DMS53 treated with DMSO at 0.1 percent for 48 hours (cell line): Measurements from ENCODE around the gene FGF14.

Experiments
- DNase-seq: peaks from one replicate; lab custom pipeline; 2025; ENCODE audit not compliant: unreplicated experiment; lab: John Stamatoyannopoulos, UW

FGF14 gene

DNA sequence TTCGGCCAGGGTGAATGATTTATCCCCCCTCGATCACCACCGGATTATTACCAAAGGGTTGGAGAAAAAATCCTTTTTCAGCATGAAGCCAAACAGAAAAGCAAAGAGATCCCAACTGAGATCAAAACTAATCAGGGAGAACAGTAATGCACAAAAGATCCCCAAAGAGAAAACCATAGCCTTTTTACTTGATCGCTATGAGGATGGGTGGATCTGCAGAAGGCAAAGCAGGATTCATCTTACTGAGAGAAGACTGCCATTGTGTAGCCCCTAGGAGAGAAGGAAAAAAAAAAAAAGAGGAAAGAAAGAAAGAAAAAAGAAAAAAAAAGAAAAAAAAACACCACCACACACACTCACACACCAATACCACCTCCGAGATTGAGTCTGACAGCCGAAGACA, at the start of gene FGF14:
Gene FGF14, minus strand, starts transcription at position 283 of the 400 bp plus-strand sequence.
- no peak for DNase-seq

DNA sequence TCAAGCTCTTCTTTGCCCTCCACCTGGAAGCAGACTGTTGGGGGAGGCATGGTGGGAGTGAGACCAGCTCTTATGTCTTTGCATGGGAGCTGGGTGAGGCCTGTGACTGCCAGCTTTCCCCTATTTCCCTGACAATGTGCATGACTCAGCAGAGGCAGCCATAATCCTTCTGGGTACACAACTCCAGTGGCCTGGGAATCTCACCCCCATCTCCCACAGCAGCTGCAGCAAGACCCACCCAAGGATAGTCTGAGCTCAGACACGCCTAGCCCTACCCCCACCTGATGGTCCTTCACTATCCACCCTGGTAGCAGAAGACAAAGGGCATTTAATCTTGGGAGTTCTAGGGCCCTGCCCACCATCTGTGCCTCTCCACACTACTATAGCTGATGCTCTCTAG, 41.4 kb upstream of the FGF14 start:
- no peak for DNase-seq

DNA sequence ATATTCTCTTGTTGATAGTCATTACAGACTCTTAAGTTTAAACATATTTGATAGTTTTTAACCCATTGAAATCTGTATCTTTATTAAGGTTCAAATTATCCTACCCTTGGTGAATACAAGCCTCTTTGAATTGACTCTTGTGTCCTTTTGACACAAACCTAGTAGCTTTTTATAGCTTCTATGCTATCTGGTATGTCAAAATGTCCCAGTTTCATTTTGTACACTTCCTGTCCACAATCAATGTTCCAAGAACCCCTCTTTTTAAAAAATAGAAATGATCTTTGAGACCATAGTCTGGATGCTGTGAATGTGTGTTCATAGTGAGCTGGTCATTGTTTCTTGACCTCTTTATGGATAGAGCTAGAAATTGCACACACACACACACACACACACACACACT, 39.2 kb upstream of the FGF14 start:
- no peak for DNase-seq

DNA sequence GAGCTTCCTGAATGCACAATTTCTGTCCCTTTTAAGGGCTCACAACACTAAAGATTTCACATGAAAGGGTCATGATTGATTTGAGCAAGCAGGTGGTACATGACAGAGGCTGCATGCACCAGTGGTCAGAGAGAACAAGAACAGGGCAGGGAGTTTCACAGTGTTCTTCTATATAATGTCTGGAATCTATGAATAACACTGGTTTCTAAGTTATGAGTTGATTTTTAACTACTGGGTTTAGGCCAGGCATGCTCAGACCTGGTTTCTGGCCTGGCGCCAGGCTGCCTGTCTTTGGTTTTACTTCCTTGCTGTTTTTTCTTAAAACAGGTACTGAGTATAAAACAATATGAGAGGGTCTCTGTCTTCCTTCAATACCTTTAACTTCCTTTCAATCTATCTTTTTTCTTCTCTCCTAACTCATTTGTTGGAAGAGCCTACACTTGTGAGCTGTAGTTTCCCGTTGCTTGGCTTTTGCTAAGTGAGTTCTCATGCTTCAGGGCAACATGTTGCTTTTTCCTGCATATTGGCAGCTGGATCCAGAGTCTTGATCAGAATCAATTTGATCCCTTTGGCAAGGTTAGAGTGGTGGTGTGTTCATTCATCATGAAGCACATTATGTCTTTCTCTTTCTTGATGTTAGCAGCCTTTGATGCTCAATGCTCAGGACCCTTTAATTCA, 38.5 kb upstream of the FGF14 start:
- DNase-seq = no peak

DNA sequence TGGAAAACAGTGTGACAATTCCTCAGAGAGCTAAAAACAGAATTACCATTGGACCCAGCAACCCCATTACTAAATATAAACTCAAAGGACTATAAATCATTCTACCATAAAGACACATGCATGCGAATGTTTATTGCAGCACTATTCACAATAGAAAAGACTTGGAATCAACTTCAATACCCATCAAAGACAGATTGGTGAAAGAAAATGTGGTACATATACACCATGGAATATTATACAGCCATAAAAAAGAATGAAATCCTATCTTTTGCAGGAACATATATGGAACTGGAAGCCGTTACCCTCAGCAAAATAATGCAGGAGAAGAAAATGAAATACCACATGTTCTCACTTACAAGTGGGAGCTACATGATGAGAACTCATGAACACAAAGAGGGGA, 20.8 kb upstream of the FGF14 start:
- DNase-seq = no peak

DNA sequence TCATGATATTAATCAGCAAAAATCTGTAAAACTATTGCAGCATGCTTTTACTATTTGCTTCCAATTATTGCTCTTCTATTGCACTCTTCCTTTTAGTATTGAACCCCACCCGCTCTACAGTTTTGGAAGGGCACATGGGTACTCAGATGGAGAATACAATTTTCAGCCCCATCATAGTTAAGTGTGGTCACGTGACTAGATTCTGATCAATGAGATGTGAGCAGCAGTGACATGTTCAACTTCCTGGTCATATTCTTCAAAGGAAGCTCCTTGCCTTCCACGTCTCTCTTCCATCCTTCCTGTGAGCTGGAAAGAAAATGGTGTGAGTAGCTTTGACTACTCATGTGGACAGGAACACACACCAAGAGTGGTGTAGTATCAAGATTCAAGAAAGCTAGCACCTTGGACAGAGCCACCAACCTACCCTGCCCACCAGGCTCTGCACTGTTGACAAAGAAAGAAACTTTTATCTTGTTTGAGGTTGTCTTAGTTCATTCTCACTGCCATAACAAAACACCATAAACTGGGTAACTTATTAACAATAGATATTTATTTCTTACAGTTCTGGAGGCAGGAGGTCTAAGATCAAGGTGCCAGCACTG, 3.8 kb upstream of the FGF14 start:
- no peak for DNase-seq

DNA sequence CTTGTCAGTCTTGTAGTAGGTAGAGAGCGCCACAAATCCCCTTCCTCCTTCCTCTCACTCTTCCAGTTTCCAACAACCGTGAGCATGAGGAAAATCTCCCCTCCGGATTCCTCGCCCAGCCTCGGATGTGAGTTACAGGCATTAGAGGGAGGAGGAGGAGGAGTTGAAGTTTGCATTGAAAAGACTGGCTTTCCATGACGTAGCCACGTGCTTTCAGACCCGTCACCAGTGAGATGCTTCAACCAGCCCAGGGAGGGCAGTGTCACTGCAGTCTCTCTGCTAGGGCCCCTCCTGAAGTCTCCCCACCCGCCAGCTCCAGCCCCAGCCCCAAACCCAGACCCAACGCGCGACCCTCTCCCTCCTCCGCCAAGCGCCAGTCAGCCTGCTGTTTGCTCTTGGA, 442 bp upstream of the FGF14 start:
- DNase-seq = no peak

DNA sequence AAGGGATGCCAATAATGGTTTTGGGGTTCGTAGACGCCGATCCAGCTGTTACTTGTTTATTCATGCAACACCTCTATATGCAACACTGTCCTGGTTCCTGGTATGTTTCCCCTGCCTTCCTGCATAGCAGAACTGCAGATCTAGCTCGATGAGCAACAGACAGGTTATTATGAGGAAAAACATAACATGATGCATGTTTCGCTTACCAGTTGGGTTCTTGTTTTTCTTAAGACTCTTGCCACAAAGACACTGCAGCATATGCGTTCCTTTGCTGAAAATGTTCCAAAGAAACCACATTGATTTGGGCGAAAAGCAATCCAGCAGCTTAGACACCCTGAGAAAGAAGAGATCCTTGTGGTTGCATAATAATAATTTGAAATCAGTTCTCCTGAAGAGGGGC, 583 bp downstream of the FGF14 start:
- DNase-seq = no peak

DNA sequence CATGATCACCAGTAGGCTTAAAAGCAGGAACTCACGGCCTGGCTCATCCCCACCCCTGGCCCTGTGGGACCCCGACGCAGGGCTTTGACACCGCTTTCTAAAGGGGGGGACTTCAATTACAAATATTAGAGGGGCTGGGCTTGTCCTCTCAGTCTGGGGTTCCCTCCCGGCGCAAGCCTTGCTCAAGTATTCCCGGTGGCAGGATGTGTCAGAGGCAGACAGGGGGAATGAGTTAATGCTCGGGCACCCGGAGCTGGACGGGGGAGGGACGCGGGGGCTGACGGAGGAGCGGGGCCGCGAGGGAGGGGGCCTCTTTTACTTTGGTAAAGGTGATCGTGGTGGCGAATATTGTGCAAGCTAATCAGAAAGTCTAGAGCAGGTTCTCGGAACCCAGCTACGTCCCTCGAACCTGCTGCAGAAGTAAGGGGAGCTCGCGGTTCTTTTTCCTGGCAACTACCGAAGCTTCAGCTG, 1.1 kb downstream of the FGF14 start:
- DNase-seq = no peak

DNA sequence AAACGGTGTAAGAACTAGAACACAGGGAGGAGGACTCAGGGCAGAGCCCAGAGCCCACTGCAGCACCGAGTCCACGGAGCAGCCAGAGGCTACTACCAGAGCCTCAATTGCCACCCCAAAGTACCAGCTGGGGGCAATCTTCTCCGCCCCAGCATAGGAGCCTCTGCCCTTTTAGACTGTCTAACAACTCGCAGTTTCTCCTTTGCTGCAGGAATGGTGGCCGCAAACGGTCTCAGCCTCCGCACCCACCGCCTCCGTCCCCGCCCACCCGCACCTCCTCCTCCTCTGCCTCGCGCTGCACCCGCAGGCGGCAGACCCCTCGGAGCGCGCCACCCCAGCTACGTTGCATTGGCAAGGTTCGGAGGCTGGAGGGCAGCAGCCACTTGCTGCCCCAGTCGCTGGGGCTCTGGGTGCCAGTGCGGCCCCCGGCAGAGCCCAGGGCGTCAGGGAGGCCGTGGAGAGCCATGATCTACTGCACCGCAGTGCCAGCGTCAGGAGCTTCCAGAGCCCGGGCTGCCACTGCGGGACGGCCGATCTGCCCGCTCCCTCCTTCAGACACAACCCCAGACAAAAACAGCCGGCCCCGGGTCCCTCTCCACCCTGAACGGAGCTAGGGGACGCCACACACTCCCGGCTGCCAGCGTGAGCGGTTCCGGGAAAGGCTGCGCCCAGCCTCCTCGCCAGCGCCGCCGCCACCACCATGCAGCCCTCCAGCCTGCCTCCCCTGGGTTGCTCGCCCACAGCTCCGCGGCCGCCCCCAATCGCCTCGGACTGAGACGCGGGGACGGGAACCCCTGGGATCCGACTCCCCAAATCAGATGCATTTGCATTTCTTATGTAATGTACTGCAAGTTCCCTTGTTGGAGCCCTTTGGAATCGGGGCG, 1.8 kb downstream of the FGF14 start:
- no peak for DNase-seq

DNA sequence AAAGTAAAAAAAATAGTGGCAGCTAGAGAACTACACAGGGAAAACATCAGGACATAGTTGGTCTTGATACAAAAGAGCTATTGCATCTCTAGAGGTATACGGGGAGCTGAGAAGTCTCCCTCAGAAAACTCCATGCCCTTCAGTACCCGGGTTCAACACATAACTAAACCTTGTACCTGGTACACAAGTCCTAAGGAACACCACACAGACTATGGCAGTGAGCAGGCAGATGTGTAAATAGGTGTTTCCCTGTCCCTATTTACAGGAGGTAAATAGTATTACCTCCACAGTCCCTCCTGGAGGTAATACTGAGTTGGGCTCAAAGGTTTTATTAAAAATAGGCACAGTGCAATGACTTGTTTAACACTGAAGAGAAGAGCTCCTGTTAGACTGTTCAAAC, 5.9 kb downstream of the FGF14 start:
- no peak for DNase-seq

DNA sequence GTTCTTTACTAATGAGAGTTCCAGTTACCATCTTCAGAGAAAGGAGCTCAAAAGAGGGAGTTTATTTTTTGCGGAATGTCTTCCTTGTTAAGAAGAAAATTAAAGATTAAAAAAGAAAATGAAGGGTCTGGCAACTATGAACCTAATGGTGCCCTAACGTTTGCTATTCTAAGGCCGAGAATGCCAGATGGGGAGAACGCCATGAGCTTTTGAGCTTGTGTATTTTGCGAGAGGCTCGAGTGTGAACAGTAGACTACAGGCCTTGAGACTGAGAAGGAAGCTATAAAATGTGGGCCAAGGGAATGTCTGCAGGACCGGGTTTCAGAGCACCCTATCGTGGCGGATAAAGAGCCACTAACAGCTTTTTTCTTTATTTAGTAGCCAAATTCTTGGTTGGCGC, 6.7 kb downstream of the FGF14 start:
- no peak for DNase-seq

DNA sequence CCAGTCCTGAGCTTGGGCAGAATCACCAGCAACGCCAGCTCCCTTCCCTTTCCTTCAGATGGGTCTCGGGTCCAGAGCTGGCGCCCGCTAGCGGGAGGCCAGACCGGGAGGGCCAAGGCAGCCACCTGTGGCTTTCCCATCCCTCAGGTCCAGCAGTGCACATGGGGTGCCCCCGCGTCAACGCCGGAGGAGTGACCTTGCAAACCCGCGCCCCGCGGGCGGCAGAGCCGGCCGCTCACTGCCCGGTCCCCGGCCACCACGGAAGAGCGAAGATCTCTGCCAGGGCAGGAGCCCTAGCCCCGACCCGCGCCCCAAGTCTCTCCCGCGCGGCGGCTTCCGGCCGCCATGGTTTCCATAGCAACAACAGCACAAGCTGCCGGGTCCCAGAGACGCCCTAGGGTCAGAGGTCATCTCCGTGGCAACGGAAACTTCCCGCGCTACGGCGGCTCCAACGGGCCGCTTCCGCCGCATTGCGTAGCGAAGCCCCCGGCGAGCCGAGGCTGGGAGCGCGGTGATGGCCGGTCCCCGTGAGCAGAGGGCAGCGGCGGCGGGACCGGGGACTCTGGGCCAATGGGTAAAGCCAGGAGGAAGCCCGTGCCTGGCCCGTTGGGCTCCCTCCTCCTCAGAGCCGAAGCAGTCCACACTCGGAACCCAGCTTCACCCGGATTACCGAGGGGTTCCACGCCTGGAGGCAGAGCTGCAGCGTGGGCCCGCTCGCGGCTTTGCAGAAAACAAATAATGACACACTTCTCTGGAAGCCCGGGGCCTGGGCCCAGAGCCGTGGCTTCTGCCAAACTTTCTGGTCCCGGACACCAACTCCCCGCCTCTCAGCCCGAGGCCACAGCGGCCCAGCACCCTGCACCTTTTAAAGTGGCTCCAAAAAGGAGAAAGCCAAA, 7.4 kb downstream of the FGF14 start:
- peak; percentile 45 for DNase-seq

DNA sequence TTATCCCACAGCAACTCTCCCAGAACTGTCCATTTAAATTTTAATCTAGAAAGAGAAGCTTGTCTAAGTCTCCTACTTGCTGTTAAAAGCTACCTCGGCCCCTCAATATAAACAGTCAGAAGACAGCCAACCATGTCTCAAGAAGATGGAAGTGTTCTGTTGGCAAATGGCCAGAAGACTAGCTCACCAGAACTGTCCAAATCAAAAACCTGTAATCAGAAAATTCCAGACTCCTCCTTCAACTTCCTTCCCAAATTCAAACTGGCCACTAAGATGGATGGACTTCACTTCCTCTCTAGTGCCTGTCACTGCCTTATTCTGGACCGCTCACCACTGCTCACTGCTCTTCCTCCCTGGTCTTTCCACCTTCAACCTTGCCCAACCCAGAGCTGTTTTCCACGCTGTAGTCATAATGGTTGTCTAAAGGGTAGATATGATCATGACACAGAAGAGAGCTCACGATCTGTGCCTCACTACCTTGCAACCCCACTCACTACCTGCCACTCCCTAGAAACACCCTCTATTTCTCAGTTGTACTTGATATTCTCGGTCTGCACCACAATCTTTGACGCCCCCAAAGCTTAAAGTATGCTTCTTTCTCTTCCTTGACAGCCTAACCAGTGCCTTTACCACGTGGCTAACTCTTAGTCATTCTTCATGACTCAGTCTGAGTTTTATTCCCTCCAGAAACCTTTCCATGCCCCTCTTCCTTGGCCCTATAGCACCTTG, 9.2 kb downstream of the FGF14 start:
- DNase-seq = no peak

DNA sequence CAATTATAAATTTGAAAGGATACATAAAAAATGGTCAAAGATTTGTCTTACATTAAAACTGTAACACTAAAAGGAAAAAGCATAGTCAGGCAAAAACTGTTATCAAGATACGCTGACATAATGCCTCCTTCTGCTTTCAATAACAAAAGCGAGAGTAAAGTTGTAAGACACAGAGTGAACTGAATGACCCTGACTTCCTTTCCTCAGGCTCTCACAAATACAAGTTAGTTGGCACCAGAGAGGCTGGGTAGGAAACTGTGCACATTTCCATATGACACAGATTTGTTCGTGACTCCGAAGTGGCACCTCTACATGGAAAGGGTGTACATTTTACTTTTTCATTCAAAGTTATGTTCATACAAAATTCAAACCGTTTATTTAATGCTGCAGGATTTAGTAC, 15.4 kb downstream of the FGF14 start:
- DNase-seq = no peak

DNA sequence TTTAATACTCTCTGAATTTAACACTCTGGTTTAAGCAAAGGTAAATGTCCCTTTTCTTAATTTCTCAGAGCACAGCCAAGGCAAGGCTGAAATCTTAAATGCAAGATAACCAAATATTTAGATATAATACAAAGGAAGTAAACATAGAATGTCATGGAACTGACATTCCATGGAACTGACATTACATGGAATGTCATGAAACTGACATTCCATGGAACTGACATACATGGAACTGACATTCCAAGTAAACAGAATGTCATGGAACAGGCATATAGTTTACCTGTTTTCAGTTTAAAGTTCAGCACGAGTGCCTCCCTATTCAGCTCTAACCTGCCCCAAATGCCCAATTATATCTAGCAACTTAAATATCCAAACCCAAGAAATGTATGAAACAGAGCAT, 21.8 kb downstream of the FGF14 start:
- DNase-seq = no peak

DNA sequence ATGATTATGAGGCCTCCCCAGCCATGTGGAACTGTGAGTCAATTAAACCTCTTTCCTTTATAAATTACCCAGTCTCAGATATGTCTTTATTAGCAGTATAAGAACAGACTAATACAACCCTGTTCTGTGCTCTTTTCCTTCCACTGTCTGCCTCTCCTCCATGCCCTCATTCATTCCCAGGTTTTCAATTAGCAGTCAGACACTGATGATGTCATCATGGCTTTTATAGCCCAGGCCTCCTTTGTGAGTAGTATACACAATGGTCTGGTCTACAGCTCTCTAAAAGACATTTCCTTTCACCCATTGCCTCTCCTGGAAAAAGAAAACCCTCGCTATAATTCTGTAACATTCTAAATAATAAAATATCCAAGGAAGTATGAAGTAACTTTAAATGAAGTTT, 25.5 kb downstream of the FGF14 start:
- DNase-seq = no peak

DNA sequence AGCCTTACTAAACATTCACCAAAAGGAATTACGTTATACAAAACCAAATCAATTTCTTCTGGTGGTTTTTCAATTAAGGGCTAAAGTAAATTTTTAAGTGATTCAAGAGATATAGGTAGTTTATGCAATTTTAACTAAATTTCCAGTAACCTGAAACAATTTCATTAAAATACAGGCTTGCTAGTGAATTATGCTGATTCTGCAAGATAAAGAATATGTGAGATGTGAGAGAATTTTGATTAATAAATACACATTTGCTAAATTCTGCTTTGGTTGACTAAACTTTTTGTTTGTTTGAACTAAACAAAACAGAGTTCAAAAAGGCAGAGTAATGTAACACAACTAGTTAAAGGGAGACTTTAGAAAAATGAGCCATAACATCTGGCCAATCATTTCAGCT, 27.1 kb downstream of the FGF14 start:
- DNase-seq = no peak

DNA sequence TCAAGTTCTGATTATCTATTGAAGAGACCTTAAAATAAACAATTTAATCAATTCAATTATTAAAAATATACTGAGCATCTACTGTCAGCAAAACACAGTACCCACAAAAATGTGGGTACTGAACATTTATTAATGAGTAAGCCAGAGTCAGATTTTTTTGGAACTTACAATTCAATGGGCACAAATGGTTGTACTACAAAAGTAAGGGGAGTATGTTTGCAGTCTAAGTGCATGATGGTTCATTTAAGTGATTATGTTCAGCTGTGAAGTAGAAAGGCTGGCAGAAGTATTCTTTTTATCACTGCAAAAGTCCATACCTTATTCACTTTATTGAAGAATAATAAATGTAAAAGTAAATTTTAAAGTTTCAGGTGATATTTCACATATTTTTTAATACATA, 27.6 kb downstream of the FGF14 start:
- DNase-seq = no peak

DNA sequence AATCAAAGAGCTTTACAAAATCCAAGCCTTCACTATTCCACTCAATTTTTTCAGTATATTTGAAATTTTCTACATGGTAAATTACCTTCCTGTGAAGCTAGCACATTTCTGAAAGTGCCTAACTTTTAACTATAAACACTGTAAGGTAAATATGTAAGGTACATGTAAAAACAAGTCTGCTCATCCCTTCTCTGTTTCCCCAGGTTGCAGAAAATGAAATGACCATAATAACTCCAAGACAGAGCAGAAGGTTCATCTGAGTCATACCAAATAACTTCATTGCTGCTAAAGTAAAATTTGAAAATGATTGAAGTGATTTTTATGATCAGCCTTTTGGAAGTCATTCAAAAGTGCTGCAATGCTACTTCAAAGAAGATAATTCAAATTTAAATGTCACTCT, 28.6 kb downstream of the FGF14 start:
- DNase-seq = no peak
